Gastrocnemius medialis (tissue), 4 donors: ENCODE results near the gene ACAN.

ENCODE experiments used
- CTCF ChIP-seq, 5 experiments: fragments of 450-650 bp in 3 of 5; fragments of 200-600 bp in 2 of 5; sonication (generic) in 2 of 5; IDR thresholded peaks in 4 of 5; conservative IDR thresholded peaks in 1 of 5; 1 replicate in 4 of 5; 2 replicates in 1 of 5; pipeline ENCODE4 v1.5.1; 2016 to 2019; ENCODE audit warnings: antibody characterized with exemption in 5 of 5, mild to moderate bottlenecking in 3 of 5, moderate library complexity in 3 of 5
- POLR2A ChIP-seq, 2 donors: fragments of 450-650 bp; IDR thresholded peaks; one replicate each; pipeline ENCODE4 v1.6.1; 2017; ENCODE audit warnings: antibody characterized with exemption in 2 of 2, mild to moderate bottlenecking in 2 of 2, moderate library complexity in 2 of 2

DNA sequence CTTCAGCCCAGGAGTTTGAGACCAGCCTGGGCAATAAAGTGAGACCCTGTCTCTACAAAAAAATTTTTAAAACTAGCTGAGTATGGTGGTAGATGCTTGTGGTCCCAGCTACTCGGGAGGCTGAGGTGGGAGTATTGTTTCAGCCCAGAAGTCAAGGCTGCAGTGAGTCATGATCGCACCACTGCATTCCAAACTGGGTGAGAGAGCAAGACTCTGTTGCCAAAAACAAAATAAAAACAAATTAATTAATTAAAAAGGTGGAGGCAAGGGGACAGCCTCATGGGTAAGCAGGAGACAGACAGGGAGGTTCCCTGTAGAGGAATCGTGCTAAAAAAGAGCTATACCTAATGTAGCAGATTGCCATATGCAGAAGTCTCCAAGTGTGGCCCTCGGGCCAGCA, 79.5 kb downstream of the ACAN start:
- TF ChIP-seq CTCF (IDR thresholded peaks at IDR 0.05 in 4 of 5, conservative IDR thresholded peaks at IDR 0.05 in 1 of 5) (no peak), POLR2A (IDR thresholded peaks at IDR 0.05) (no peak)
